ENCODE measurements around the gene SMARCA2.

The SMARCA2 gene

DNA sequence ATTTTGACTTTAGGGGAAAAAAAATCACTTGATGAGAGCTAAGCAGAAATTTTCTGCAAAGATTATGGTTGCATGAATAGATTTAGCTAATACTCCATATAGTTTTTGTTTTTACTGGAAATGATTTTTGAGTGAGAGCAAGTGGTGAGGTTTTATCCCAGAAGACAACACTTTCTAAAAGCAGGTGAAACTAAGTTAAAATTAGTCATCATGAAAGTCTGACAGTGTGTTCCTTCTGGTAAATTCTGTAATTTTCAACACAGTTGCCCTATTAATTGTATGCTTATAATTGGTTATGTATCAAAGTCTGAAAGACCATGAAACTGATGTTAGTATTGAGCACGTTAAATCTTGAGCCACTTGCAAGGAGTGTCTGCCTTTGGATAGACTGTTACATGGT is 91.5 kb downstream of the SMARCA2 start:
- DNase-seq = no peak

DNA sequence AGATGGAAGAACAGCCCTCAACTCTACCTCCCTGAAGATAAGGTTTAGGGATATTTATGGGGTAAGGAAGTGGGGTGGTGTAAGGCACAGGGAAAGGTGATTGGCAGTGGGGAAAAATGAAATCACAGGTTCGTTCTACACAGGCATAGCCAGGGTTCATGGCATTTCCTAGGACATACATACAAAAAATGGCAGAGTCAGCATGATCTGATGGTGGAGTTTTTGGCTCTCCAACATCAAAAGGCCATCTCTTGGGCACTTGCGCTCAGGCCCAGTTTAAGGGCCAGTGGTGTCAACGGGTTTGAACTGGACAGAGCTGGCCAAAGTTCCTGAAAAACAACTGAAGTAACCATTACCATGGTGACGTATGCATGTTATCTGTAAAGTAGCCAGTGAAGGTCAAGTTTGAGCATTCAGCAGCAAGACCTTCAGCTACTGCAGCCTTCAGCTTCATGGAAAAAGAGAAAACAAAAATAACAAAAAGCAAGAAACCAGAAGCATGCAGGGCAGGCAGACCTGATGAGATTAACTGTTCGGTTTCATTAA is 92.8 kb downstream of the SMARCA2 start:
- DNase-seq = no peak

DNA sequence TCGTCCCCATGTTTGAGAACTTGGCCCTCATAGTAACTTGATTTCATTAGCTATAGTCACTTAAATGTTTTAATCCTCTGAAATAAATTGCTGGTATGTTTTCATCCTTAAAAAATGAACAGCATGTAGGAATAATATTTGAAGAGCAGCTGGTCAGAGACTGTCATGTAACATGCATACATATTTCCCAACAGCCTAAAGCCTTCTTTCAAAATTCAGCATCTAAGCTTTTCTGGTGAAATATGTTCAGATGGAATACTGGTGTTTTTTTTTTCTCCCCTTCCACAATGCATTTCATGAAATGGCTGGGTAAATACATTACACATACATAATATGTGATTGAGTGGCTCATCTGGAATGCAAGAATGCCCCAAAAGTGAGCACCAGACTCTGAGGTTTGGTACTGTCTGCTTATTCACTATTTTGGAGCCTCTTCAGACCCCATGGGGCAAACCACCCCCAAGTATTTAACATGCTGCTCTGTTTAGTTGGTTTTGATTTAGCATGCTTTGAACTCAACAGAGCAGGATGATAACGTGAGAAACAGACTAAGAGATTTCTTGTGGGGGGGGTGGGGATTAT is 94.0 kb downstream of the SMARCA2 start:
- DNase-seq = no peak

DNA sequence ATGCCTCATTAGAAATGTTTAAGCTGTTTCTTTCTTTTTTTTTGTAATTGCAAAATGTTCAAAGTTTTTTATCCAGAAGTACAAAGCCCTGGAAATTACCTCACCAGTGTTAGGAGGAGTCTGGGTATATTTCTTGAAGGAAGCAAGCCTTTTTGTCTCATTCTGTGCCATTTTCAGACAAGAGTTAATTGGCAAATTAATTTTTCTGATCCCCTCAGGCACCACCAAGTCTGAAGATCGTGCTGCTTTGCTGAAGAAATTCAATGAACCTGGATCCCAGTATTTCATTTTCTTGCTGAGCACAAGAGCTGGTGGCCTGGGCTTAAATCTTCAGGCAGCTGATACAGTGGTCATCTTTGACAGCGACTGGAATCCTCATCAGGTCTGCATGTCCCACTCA is 94.9 kb downstream of the SMARCA2 start:
- DNase-seq = no peak

DNA sequence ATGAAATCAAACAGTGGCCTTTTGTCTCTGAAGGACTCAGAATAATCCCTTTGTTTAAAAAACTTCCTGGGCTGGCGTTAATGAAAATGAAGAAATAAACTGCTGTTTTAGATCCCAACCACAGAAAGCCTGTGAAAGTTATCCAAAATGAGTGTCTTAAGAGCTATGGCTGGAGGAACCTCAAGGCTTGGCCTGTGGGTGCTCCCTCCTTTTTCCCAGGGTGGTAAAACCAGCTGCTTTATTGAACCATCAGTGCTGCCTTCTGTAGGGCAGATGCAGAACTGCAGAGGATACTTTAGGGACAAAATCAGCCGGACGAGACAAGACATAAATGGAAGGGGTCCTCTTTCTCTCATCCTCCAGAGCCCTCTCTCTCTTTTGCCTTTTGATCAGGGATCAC is 100.9 kb downstream of the SMARCA2 start:
- DNase-seq = peak in 1 of 2 experiments; percentile 29

DNA sequence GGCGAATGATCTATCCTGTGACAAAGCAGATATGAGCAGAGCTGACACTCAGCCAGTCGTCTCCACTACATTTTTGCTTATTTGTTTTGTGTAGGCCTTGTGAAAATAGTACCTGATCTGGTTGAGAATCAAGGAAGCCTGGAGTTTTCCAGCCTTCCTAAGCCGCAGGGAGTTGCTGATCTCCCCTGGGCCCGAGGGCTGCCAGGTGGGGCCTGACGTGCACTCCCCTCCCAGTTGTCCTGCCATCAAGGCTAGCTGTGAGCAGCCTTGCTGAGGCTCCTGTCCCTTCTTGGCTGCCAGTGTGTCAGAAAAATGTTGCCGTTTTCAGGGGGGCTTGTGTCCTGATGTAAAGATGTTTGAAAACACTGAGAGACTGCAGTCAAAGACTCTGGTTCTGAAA is 102.4 kb downstream of the SMARCA2 start:
- DNase-seq = no peak

DNA sequence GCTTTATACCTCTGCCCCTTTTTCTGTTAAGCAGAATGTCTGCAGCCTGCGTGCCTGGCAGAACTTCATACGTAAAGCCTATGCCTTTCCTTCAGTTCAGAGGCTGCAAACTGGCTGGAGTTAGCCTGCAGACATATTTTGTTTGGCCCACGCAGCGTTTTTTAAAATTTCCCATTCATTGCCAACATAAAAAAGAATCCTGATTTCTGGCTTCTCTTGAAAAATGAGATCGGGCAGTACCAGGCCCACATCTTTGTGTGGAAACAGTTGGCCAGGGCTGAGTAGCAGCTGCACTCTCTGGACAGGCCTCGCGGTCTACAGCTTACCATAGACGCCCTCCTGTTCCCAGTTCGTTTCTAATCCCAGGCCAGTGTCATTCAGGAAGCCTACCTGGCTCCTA is 104.4 kb downstream of the SMARCA2 start:
- no peak for DNase-seq

DNA sequence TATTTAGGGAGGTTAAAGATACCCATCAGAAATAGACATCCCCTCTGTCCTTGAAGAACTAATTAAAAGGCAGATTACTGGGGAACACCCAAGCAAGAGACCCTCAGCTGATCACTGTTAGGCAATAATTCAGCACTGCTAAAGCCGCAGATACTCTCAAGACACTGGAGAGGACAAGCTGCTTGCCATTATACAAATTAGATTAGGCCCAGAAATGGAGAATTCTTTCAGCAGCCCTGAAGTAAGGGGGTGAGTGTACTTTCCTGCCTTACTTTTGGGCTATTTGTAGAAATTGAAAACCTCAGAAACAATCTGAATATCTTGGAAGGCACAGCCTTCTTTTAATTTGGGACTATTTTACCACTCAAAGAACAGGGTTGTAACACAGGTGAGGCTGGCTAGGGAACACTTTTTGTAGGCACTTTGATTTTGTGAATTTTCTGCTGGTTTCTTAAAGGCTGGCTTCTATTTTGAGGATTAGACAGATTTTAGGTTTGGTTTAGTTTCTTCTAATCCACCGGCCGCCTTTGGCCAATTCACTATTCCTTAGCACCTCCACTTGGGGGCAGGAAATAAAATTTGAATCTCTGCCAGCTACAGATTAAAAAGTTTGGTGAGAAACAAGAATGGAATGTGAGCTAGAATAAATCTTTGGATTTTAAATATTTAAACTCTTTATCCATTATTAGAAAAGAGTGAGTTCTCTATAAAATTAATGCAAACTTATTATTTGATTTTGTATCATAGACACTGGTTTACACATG is 106.0 kb downstream of the SMARCA2 start:
- no peak for DNase-seq

DNA sequence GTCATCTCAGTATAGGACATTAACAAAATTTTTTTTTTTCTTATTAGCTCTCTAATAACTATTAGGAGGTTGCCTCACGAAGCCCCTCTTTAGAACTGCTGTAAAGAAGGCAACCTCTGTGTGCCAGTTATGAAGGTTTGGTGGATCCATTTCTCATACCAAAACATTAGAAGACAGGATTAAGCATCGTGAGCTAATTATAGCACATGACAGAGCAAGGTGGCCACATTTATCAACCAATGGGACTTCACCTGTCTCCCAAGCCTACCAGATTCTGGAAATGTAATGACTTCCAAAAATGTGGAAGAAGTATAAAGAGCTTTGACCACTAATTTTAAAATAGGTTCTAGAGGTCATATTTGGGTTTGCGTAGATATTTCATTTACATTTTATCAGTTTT is 107.2 kb downstream of the SMARCA2 start:
- no peak for DNase-seq

DNA sequence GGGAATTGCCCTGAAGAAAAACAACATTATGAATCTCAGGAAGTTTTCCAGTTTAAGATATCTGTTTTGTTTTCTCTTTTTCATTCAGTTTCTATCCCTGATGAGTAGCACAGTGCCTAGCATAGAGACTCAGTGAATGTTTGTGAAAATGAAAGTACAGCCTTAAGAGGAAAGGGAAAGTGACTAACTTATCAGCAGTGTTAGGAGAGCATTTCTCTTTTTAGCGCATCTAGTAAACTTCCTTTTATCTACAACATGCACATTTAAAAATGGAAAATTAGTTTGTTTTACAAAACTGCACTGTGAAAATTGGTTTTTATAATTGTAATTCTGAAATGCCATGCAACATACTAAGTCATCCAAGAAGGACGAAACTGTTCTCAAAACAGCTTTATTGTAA is 110.8 kb downstream of the SMARCA2 start:
- DNase-seq = no peak

DNA sequence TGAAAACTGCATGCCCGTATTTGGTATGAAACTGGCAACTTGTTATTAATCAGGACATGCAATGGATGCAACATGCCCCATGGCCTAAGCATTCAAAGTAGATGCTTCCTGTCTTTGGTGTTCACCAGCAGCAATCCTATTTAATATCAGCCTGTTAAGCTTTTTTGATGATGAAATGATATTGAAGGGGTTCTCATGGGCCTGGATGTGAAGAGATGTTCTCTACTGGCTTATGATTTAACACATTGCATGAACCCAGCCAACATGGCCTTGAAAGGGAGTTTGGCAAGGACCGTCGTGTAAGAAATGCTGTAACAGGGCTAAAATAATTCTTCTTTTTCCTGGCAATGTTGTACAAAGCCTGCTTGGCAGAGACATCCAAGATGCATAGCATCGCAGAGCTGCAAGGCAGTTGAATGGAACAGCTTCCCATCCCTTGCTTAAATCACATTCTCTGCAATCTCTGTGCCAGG is 111.2 kb downstream of the SMARCA2 start:
- DNase-seq = no peak

DNA sequence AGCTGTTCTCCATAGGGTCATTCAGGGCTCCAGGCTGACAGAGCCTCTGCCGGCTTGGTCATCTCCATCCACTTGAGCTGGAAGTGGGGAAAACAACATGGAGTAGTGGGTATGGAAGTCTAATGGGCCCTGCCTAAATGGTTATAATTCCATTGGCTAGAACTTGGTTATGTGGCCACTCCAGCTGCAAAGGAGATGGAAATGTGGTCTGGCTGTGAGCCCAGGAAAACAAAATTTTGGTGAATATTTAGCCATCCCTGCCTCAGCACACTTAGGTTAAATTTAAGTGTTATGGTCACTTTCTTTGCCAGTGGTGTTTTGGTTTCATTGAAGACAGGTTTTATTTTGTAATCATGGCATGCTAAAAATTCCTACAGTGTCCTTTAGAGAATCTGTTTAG is 112.3 kb downstream of the SMARCA2 start:
- no peak for DNase-seq

DNA sequence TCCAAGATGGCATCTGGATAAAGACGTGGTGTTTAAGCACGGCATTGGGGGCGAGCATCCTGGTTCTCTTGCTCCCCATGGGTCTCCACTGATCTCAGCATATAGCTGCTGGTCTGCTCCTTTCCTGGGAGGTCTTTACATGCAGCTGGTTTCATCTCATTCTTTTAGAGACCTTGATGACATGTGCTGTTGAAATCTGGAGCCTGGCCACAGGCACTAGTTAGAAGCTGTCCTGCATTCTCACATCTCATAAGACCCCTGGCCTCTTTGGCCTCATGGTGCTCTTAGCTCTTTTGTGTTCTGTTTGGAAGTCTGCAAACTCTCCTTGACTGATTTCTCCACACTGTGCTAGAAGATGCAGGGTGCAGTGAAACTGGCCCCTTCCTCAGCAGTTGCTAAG is 113.0 kb downstream of the SMARCA2 start:
- DNase-seq = no peak

DNA sequence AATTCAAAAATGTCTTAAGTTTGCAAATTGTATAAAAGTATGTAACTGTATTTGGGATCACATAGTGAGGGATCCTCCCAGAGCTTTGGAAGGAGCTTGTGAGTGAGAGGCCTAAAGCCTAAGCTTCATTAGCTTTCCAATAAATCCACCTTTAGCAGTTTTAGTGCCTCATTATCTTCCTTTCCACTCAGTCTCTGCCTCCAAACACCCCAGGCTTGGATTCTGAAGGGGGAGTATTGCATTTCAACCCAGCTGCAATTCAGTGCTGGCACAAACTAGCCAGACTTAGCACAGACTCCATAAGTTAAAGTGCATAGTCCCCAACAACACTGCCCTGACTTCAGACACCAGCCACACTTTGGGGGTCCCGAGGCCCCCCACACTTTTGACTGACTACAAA is 113.5 kb downstream of the SMARCA2 start:
- no peak for DNase-seq

DNA sequence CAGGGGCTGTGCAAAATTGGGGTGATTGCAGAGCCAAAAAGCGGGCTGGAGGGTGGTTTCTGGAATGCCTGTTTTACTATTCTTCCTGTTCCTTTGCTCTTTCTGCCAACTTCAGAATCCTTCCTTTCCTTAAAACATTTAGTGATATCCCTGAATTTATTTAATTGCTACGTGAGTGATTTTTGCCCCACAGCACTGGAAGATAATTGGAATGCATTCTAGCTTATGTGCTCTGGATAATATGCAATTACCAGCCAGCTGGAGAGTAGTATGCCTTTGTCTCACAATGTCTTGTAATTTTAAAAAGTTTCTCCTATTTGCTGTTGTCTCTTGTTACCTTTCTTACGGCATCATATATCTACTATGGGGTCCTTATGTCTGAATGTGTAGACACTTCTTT is 115.8 kb downstream of the SMARCA2 start:
- DNase-seq = no peak

DNA sequence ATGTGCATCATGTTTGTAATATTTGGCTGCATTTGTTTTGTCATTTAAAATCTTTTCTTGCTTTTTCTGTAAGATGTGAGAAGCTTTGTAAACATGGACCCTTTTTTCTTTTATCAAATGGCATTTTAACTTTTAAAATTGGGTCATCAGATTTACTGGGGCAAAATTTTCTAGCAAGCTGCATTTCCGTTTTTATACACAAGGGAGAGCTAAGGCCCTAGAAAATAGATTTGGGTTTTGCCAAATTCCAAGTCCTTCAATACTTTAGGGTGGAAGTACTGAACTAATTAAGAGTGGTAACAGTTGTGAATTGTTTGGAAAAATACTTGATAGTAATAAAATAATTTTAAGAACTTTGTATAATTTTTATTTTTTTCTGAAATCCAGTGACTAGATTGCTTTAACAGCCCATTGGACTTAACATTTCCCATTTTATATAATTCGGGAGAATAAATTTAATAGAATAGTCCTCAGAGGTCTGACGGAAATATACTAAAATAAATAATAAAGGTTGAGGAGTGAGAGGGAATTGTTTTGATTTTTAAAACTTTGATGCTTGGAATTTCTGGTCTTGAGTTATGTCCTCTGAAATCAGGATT is 117.4 kb downstream of the SMARCA2 start:
- DNase-seq = no peak

DNA sequence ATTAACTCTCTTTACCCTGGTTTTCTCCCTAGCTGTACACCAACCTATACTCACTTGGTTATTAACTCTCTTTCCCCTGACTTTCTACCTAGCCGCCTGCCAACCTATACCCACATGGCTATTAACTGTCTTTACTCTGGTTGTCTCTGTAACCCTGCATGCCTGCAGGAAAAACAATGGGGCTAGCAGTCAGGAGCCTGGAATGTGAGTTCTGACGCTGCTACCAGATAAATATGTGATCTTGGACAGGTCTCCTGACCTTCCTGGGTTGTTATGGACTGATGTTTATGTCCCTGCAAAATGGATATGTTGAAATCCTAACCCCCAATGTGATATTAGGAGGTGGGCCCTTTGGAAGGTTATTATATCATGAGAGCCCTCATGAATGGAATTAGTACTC is 119.2 kb downstream of the SMARCA2 start:
- no peak for DNase-seq

DNA sequence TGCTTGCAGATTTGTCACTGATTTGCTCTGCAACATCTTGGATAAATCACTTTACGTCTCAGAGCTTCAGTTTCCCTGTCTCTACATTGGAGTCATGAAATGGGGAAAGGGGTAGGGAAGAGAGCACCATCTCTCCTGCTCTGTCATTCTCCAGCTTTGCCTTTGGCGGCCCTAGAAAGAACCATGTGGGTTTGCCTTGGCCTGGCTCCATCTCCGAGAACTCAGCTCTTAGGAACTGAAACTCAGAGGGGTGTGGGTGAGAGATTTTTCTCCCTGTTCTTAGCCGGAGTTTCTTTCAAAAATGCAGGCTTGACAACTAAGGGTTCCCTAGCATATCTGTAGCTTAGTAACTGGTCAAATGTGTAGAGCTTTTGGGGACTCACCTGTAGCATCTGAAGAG is 123.5 kb downstream of the SMARCA2 start:
- no peak for DNase-seq

DNA sequence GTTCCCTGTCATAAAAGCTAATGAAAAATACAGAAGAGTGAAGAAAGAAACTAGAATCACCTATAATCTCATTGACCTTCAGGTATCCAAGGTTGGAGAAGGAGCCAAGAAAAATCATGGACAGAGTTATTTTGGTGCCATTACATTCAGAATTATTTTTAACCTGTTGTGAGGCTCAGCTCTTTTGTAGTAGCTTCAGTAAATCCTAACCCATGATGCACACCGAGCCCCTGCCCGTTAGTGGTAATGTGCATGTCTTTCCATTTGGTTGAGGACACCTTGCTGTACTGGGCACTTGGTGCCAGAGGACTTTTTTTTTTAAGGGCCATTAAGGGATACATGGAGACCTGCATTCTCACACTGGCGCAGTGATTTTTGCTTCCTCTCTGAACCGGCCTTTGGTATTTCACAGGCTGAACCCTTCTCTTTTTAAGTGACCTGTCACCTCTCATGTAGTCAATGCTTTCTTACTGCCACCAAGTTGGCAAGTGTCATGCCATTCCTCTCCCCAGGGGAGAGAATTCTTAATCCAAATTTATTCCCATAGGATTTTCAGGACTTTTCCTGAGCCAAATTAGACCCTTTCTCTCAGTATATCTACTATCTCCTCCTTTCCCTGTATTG is 125.6 kb downstream of the SMARCA2 start:
- DNase-seq = no peak

DNA sequence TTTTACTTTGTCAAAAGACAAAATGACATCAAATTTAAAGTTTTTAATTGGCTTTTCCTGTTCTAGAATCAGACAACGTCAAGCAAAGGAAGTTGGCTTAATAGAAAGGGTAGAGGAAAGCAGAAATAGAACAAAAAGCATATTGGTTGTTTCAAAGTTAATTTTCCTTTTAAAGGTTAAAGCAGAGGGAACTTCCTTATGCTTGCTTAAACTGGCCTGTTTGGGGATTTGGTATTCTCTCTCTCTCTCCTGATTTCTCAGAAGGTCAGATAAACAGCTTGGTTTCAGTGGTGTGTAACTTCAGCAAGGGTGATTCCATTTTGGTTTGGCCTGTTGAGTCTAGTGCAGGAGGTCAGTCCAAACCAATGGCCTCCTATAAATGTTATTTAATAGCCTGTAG is 127.1 kb downstream of the SMARCA2 start:
- DNase-seq = no peak

DNA sequence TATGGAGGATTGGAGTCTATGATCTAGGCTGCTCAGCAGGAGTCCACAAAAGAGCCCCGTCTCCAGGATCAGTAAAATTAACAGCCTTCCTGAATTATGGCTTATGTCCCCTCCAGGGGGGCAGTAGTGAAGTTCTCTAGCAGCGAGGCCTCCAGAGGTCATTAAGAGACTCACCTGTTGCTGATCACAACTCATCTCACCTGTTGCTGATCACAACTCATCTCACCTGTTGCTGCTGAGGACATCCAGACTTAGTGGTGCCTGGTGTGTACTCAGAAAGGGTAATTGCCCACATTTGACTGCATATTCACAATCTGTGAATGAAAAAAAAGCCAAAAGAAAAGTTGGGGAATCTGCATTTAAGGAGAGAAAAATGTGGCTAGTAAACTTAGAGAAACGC is 129.5 kb downstream of the SMARCA2 start:
- DNase-seq = no peak

DNA sequence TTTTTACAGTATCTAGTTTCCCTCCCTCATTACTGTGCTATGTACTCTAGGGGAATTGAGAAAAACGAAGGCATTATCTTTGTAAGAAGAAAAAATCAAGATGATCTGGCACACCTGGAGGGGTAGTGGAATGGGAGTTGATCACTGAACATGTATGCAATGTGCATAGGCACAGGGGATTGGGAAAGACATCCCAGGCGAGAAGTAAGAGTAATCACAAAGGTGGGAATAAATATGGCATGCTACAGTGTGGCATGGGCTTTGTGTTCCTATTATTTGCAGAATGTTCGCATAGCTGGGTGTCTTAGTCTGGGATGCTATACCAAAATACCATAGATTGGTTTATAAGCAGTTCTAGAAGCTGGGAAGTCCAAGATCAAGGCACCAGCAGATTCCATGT is 130.6 kb downstream of the SMARCA2 start:
- no peak for DNase-seq

DNA sequence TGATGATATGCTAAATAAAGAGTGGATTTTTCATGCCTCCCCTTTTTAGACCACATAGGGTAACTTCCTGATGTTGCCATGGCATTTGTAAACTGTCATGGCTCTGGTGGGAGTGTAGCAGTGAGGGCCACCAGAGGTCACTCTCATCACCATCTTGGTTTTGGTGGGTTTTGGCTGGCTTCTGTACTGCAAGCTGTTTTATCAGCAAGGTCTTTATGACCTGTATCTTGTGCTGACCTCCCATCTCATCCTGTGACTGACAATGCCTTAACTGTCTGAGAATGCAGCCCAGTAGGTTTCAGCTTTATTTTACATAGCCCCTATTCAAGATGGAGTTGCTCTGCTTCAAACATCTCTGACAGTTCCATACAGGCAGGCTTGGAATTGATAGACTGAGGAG is 131.6 kb downstream of the SMARCA2 start:
- DNase-seq = peak in 1 of 2 experiments; percentile 26

DNA sequence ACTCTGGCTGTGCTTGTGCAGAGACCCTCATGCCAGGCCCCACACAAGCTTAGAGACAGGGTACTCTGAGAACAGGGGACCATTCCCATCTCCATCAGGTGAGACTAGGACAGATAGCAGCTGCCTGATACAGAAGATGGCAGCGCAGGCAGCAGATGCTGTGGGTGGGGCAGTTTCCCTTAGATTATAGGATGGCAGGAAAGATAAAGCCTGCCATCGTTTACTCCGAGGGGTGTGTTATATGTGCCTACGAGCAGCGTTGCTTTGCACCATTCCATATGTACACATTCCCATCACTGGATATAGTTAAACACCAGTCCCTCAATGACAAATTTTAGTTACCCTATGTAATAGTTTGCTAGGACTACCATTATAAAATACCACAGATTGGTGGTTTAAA is 135.2 kb downstream of the SMARCA2 start:
- DNase-seq = no peak

Measured in activated T-cell treated with anti-CD3 and anti-CD28 coated beads, Interleukin-2, amount 50 U/mL, for 48 hours (primary cell).